Glutamatergic neuron (in vitro differentiated cells): ENCODE measurements around the gene COL24A1. TPM values are rescaled to one million over a fixed set of nuclear protein-coding genes. Genes with fewer than 3 reads are reported as not detected.
"Not testable (repeated sequence)": the region's sequence is repeated elsewhere in the genome, so short reads cannot be mapped to it uniquely, and the experiment has no call there.

Experiments
- DNase-seq: peaks from one replicate; pipeline ENCODE4 v3.0.0; 2022
- H3K27ac Mint-ChIP-seq: one replicate; pipeline ENCODE4 v1.8.0; 2020; ENCODE audit warnings: mild to moderate bottlenecking, mixed read lengths, inconsistent platforms; ENCODE audit not compliant: unreplicated experiment
- H3K27me3 Mint-ChIP-seq: one replicate; pipeline ENCODE4 v1.8.0; 2020; ENCODE audit warnings: mild to moderate bottlenecking, moderate library complexity, mixed read lengths, inconsistent platforms; ENCODE audit not compliant: unreplicated experiment
- H3K36me3 Mint-ChIP-seq: one replicate; pipeline ENCODE4 v1.8.0; 2020; ENCODE audit warnings: mild to moderate bottlenecking, mixed read lengths, inconsistent platforms; ENCODE audit not compliant: unreplicated experiment
- H3K4me1 Mint-ChIP-seq: one replicate; pipeline ENCODE4 v1.8.0; 2020; ENCODE audit warnings: mild to moderate bottlenecking, low read depth, mixed read lengths, inconsistent platforms; ENCODE audit not compliant: unreplicated experiment
- H3K4me3 Mint-ChIP-seq: one replicate; pipeline ENCODE4 v1.8.0; 2020; ENCODE audit warnings: mild to moderate bottlenecking, mixed read lengths, inconsistent platforms; ENCODE audit not compliant: unreplicated experiment
- H3K9me3 Mint-ChIP-seq: one replicate; pipeline ENCODE4 v1.8.0; 2020; ENCODE audit warnings: mild to moderate bottlenecking, moderate library complexity, mixed read lengths, inconsistent platforms; ENCODE audit not compliant: unreplicated experiment
- CTCF ChIP-seq: fragments of 200-600 bp; sonication (generic); IDR thresholded peaks from one replicate; pipeline ENCODE4 v1.5.0; 2021; ENCODE audit not compliant: partially characterized antibody, unreplicated experiment
- total RNA-seq: library from RNA; stranded (reverse); fragmentation: NEBNext Ultra II Directional; extraction: Animal tissue kit (Norgen Biotek cat#: 25700); gene quantifications from one replicate; pipeline ENCODE4 v1.2.1, GENCODE V29; 2021; ENCODE audit not compliant: unreplicated experiment

Gene COL24A1
- total RNA-seq, 1 donor from 2014 or later: 0.15 TPM

GRCh38 chr1:85836736-85837135 is 319.8 kb downstream of the COL24A1 start:
- no peak for DNase-seq
- Mint-ChIP-seq H3K27me3 (peaks cover 1% of the 10 kb centered on the region), H3K27ac (no peak overlapping the region), H3K4me1 (no peaks in the 10 kb centered on the region), H3K4me3 (no peak overlapping the region), H3K36me3 (no peaks in the 10 kb centered on the region), H3K9me3 (no peaks in the 10 kb centered on the region)
- TF ChIP-seq CTCF: no peak

GRCh38 chr1:85833165-85833564 is 323.4 kb downstream of the COL24A1 start:
- not testable (repeated sequence) for H3K27me3 Mint-ChIP-seq, H3K27ac Mint-ChIP-seq, H3K36me3 Mint-ChIP-seq, DNase-seq, H3K9me3 Mint-ChIP-seq, H3K4me1 Mint-ChIP-seq, H3K4me3 Mint-ChIP-seq

- Mint-ChIP-seq H3K27me3 (peaks cover 1% of the 10 kb centered on the region), H3K4me1 (no peaks in the 10 kb centered on the region), H3K4me3 (no peak overlapping the region), H3K9me3 (no peaks in the 10 kb centered on the region), H3K27ac (no peak overlapping the region), H3K36me3 (no peaks in the 10 kb centered on the region)
- no peak for DNase-seq
- no peak for TF ChIP-seq CTCF
Measured at GRCh38 chr1:85830837-85831236, 325.7 kb downstream of the COL24A1 start.

GRCh38 chr1:85824066-85824840 is 332.3 kb downstream of the COL24A1 start:
- Mint-ChIP-seq H3K4me3 (no peak overlapping the region), H3K27ac (no peak overlapping the region), H3K4me1 (no peaks in the 10 kb centered on the region), H3K27me3 (no peaks in the 10 kb centered on the region), H3K36me3 (no peaks in the 10 kb centered on the region), H3K9me3 (peaks cover 2% of the 10 kb centered on the region)
- no peak for TF ChIP-seq CTCF
- no peak for DNase-seq

- Mint-ChIP-seq H3K27me3 (no peaks in the 10 kb centered on the region), H3K4me3 (no peak overlapping the region), H3K9me3 (peaks cover 2% of the 10 kb centered on the region), H3K27ac (no peak overlapping the region), H3K4me1 (no peaks in the 10 kb centered on the region), H3K36me3 (no peaks in the 10 kb centered on the region)
- DNase-seq: no peak
- TF ChIP-seq CTCF: no peak
Measured at GRCh38 chr1:85822696-85823095, 333.9 kb downstream of the COL24A1 start.
